Fibroblast of lung (primary cell): ENCODE data around the gene SCN10A.

Source experiments
- EZH2 ChIP-seq: IDR thresholded peaks from 2 replicates; pipeline ENCODE4 v1.5.1; 2012; ENCODE audit warnings: low read length, control low read depth, mild to moderate bottlenecking; ENCODE audit errors: missing control alignments
- TF ChIP-seq, protein P1 (sequence below), 2 donors: IDR thresholded peaks in 1 of 2; conservative IDR thresholded peaks in 1 of 2; 1 replicate in 1 of 2; 2 replicates in 1 of 2; pipeline ENCODE4 v1.5.1; 2011 to 2012; ENCODE audit warnings: low read length in 2 of 2, control low read depth in 1 of 2, inconsistent platforms in 1 of 2, low read depth in 1 of 2, mild to moderate bottlenecking in 1 of 2

GRCh38 chr3:38742550-38742949 is 73.5 kb downstream of the SCN10A start:
- TF ChIP-seq, protein P1, sequence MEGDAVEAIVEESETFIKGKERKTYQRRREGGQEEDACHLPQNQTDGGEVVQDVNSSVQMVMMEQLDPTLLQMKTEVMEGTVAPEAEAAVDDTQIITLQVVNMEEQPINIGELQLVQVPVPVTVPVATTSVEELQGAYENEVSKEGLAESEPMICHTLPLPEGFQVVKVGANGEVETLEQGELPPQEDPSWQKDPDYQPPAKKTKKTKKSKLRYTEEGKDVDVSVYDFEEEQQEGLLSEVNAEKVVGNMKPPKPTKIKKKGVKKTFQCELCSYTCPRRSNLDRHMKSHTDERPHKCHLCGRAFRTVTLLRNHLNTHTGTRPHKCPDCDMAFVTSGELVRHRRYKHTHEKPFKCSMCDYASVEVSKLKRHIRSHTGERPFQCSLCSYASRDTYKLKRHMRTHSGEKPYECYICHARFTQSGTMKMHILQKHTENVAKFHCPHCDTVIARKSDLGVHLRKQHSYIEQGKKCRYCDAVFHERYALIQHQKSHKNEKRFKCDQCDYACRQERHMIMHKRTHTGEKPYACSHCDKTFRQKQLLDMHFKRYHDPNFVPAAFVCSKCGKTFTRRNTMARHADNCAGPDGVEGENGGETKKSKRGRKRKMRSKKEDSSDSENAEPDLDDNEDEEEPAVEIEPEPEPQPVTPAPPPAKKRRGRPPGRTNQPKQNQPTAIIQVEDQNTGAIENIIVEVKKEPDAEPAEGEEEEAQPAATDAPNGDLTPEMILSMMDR (conservative IDR thresholded peaks at IDR 0.05 in 1 of 2, IDR thresholded peaks at IDR 0.05 in 1 of 2; ENCODE audit: low read depth in 1 of 2, low read length in 2 of 2): no peak
- no peak for TF ChIP-seq EZH2
